BLaER1 (cell line): Measurements from ENCODE around the gene HDAC3.
"Not testable (repeated sequence)": the region's sequence is repeated elsewhere in the genome, so short reads cannot be mapped to it uniquely, and the experiment has no call there.

Experiments used
- H3K27ac ChIP-seq: shearing (Covaris generic); formaldehyde crosslinking; 2 replicates; pipeline ENCODE4 v1.8.1; 2022
- H3K27me3 ChIP-seq: shearing (Covaris generic); formaldehyde crosslinking; 2 replicates; pipeline ENCODE4 v1.8.1; 2022
- H3K36me3 ChIP-seq: shearing (Covaris generic); formaldehyde crosslinking; 2 replicates; pipeline ENCODE4 v1.8.1; 2022
- H3K4me1 ChIP-seq: shearing (Covaris generic); formaldehyde crosslinking; 2 replicates; pipeline ENCODE4 v1.8.1; 2022
- H3K4me2 ChIP-seq: shearing (Covaris generic); formaldehyde crosslinking; 2 replicates; pipeline ENCODE4 v1.8.1; 2022
- H3K4me3 ChIP-seq: shearing (Covaris generic); formaldehyde crosslinking; 2 replicates; pipeline ENCODE4 v1.8.1; 2022
- H3K9ac ChIP-seq: shearing (Covaris generic); formaldehyde crosslinking; 2 replicates; pipeline ENCODE4 v1.8.1; 2022
- H3K9me3 ChIP-seq: shearing (Covaris generic); formaldehyde crosslinking; 2 replicates; pipeline ENCODE4 v1.8.1; 2022
- H4K20me1 ChIP-seq: shearing (Covaris generic); formaldehyde crosslinking; 2 replicates; pipeline ENCODE4 v1.8.1; 2022
- Cebpa-rat ChIP-seq: shearing (Covaris generic); IDR thresholded peaks from 2 replicates; pipeline ENCODE4 v1.8.1; 2022

HDAC3 gene

GRCh38 chr5:141618804-141619554, 17.7 kb downstream of the HDAC3 start, which contains the start of gene DIAPH1:
DIAPH1 (minus strand) TSS chr5:141619000; CDS start chr5:141618914, 86 bp downstream.
- no peaks in the 10 kb centered on the region for H3K27me3 ChIP-seq
- peak within 1 kb of the TSS; percentile 100 for H3K4me3 ChIP-seq
- peak within 1 kb of the TSS; percentile 96 for H3K9ac ChIP-seq
- peak within 1 kb of the TSS; percentile 94 for H3K27ac ChIP-seq
- peak within 1 kb of the TSS; percentile 86 for H3K4me2 ChIP-seq
- H3K36me3 ChIP-seq: peaks cover 46% of the 10 kb centered on the region
- no peaks in the 10 kb centered on the region for H3K9me3 ChIP-seq
- H3K4me1 ChIP-seq: peaks cover 38% of the 10 kb centered on the region
- TF ChIP-seq Cebpa-rat: no peak
- peaks cover 18% of the 10 kb centered on the region; the same call in 1 of the 2 replicates for H4K20me1 ChIP-seq

- Histone ChIP-seq H3K4me1 (peaks cover 41% of the 10 kb centered on the region), H3K27me3 (no peaks in the 10 kb centered on the region), H3K4me3 (peak overlapping the region; percentile 100), H4K20me1 (peaks cover 18% of the 10 kb centered on the region; the same call in 1 of the 2 replicates), H3K4me2 (peak overlapping the region; percentile 86), H3K27ac (peak overlapping the region; percentile 94), H3K9ac (peak overlapping the region; percentile 96), H3K36me3 (peaks cover 38% of the 10 kb centered on the region), H3K9me3 (no peaks in the 10 kb centered on the region)
- TF ChIP-seq Cebpa-rat: no peak
These were observed 18.4 kb downstream of the HDAC3 start for GRCh38 chr5:141618030-141618803.

- no peak for TF ChIP-seq Cebpa-rat
- H4K20me1 ChIP-seq: peaks cover 18% of the 10 kb centered on the region; the same call in 1 of the 2 replicates
- H3K36me3 ChIP-seq: peaks cover 33% of the 10 kb centered on the region
- peak overlapping the region; percentile 94 for H3K27ac ChIP-seq
- peaks cover 46% of the 10 kb centered on the region for H3K4me1 ChIP-seq
- H3K9me3 ChIP-seq: no peaks in the 10 kb centered on the region
- H3K27me3 ChIP-seq: no peaks in the 10 kb centered on the region
- peak overlapping the region; percentile 100 for H3K4me3 ChIP-seq
- H3K4me2 ChIP-seq: peak overlapping the region; percentile 86
- peak overlapping the region; percentile 96 for H3K9ac ChIP-seq
These were observed 19.0 kb downstream of the HDAC3 start for GRCh38 chr5:141617682-141618029.

GRCh38 chr5:141617128-141617527, 19.5 kb downstream of the HDAC3 start:
- H3K36me3 ChIP-seq: peaks cover 27% of the 10 kb centered on the region
- no peak for TF ChIP-seq Cebpa-rat
- peak overlapping the region; percentile 86 for H3K4me2 ChIP-seq
- no peaks in the 10 kb centered on the region for H3K27me3 ChIP-seq
- peaks cover 51% of the 10 kb centered on the region for H3K4me1 ChIP-seq
- H4K20me1 ChIP-seq: peaks cover 18% of the 10 kb centered on the region; the same call in 1 of the 2 replicates
- H3K9ac ChIP-seq: peak overlapping the region; percentile 96
- no peaks in the 10 kb centered on the region for H3K9me3 ChIP-seq
- peak overlapping the region; percentile 100 for H3K4me3 ChIP-seq
- peak overlapping the region; percentile 94; the same call in 1 of the 2 replicates for H3K27ac ChIP-seq

GRCh38 chr5:141615991-141616720, 20.5 kb downstream of the HDAC3 start:
- peaks cover 18% of the 10 kb centered on the region; the same call in 1 of the 2 replicates for H4K20me1 ChIP-seq
- no peak for TF ChIP-seq Cebpa-rat
- peaks cover 26% of the 10 kb centered on the region for H3K36me3 ChIP-seq
- no peaks in the 10 kb centered on the region for H3K27me3 ChIP-seq
- H3K4me2 ChIP-seq: peak overlapping the region; percentile 86
- no peaks in the 10 kb centered on the region for H3K9me3 ChIP-seq
- peak overlapping the region; percentile 100 for H3K4me3 ChIP-seq
- H3K4me1 ChIP-seq: peaks cover 61% of the 10 kb centered on the region
- H3K27ac ChIP-seq: peak overlapping the region; percentile 94
- peak overlapping the region; percentile 96 for H3K9ac ChIP-seq

GRCh38 chr5:141613344-141613743, 23.3 kb downstream of the HDAC3 start:
- H3K27me3 ChIP-seq: no peaks in the 10 kb centered on the region
- peak overlapping the region; percentile 86 for H3K4me2 ChIP-seq
- peaks cover 89% of the 10 kb centered on the region for H3K4me1 ChIP-seq
- H3K4me3 ChIP-seq: 0 out of 2 replicates have a peak overlapping the region, but pooled peaks have one; percentile 6
- H3K27ac ChIP-seq: peak overlapping the region; percentile 65; the same call in 1 of the 2 replicates
- H3K9ac ChIP-seq: no peak overlapping the region; the same call in 1 of the 2 replicates
- no peak for TF ChIP-seq Cebpa-rat
- peaks cover 7% of the 10 kb centered on the region; the same call in 1 of the 2 replicates for H3K9me3 ChIP-seq
- peaks cover 23% of the 10 kb centered on the region for H3K36me3 ChIP-seq
- H4K20me1 ChIP-seq: peaks cover 14% of the 10 kb centered on the region; the same call in 1 of the 2 replicates

GRCh38 chr5:141611289-141611688, 25.4 kb downstream of the HDAC3 start:
- Histone ChIP-seq H3K9ac (peak overlapping the region; percentile 31; the same call in 1 of the 2 replicates), H3K4me3 (peak overlapping the region; percentile 23; the same call in 1 of the 2 replicates), H3K4me1 (peaks cover 100% of the 10 kb centered on the region), H3K27ac (peak overlapping the region; percentile 65), H3K27me3 (no peaks in the 10 kb centered on the region), H3K4me2 (peak overlapping the region; percentile 86), H3K36me3 (peaks cover 23% of the 10 kb centered on the region), H4K20me1 (peaks cover 5% of the 10 kb centered on the region; the same call in 1 of the 2 replicates), H3K9me3 (peaks cover 7% of the 10 kb centered on the region; the same call in 1 of the 2 replicates)
- TF ChIP-seq Cebpa-rat: no peak

GRCh38 chr5:141609921-141610320, 26.7 kb downstream of the HDAC3 start:
- H3K4me1 ChIP-seq: peaks cover 97% of the 10 kb centered on the region
- H3K4me3 ChIP-seq, H3K27me3 ChIP-seq, H4K20me1 ChIP-seq, H3K9me3 ChIP-seq, H3K9ac ChIP-seq: not testable (repeated sequence)
- peak overlapping the region; percentile 90 for H3K27ac ChIP-seq
- H3K4me2 ChIP-seq: peak overlapping the region; percentile 86
- peaks cover 23% of the 10 kb centered on the region for H3K36me3 ChIP-seq

GRCh38 chr5:141609044-141609443, 27.6 kb downstream of the HDAC3 start:
- H3K9ac ChIP-seq: peak overlapping the region; percentile 47
- TF ChIP-seq Cebpa-rat: no peak
- H3K27ac ChIP-seq: peak overlapping the region; percentile 90
- H3K4me3 ChIP-seq: no peak overlapping the region
- no peaks in the 10 kb centered on the region for H4K20me1 ChIP-seq
- peak overlapping the region; percentile 86 for H3K4me2 ChIP-seq
- peaks cover 23% of the 10 kb centered on the region for H3K36me3 ChIP-seq
- H3K27me3 ChIP-seq: no peaks in the 10 kb centered on the region
- H3K9me3 ChIP-seq: peaks cover 7% of the 10 kb centered on the region; the same call in 1 of the 2 replicates
- peaks cover 97% of the 10 kb centered on the region for H3K4me1 ChIP-seq
